ENCODE measurements around the gene IL7R. TPM values are rescaled to one million over a fixed set of nuclear protein-coding genes. Genes with fewer than 3 reads are reported as not detected.

The IL7R gene
- total and polyA plus RNA-seq, 2 of the 4 experiments (the other 2 are of a cell fraction), result 40.7 to 71.7 TPM

DNA sequence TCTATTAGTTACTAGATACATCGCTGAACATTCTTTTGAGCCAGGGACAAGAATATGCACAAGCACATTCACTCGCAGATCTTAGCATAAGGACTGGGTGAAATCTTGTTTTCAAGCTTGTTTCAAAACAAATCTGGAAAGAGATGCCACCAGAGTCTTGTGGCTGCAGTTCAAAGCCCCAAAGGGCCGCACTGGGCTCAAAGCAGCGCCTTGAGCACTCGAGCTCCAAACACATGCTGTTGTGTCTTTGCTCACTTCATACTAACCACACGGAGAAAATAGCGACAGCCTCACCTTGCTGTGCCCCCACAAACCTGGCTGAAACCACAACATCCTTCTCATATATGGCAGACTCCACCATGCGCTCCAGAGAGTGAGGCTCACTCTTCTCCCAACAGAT is 34.2 kb upstream of the IL7R start:
- H3K4ac ChIP-seq (ENCODE audit: low read depth, low read length), result no peak overlapping the region
- H2BK120ac ChIP-seq (ENCODE audit: low read depth, low read length), result no peak overlapping the region
- no peaks in the 10 kb centered on the region for H3K36me3 ChIP-seq (ENCODE audit: control insufficient read depth, insufficient read depth, low read length)
- no peaks in the 10 kb centered on the region for H3K9me3 ChIP-seq (ENCODE audit: control insufficient read depth, insufficient read depth, low read length)
- no peak overlapping the region for H2AK5ac ChIP-seq (ENCODE audit: low read depth, low read length)
- H2BK15ac ChIP-seq (ENCODE audit: low read depth, low read length), result no peak overlapping the region
- no peak overlapping the region for H3K9ac ChIP-seq (ENCODE audit: low read depth, low read length)
- CTCF ChIA-PET, result no interaction called here
- H3K79me1 ChIP-seq (ENCODE audit: low read depth in 1 of 2, low read length in 2 of 2), result no peaks in the 10 kb centered on the region
- intact Hi-C loops (cut with micrococcal nuclease), result no loop called here
- H4K5ac ChIP-seq (ENCODE audit: low read depth, low read length), result no peak overlapping the region
- no peak overlapping the region for H4K8ac ChIP-seq (ENCODE audit: low read depth in 2 of 2, low read length in 2 of 2)
- BruUV-seq (replicated peaks), result no TSS peak
- H3K18ac ChIP-seq (ENCODE audit: low read depth, low read length), result no peak overlapping the region
- no peaks in the 10 kb centered on the region for H3K9me1 ChIP-seq (ENCODE audit: insufficient read depth, low read length)
- peaks cover 5% of the 10 kb centered on the region for H3K27me3 ChIP-seq (ENCODE audit: control insufficient read depth, insufficient read depth, low read length)
- H4K91ac ChIP-seq (ENCODE audit: insufficient read depth, low read depth, low read length), result no peak overlapping the region
- DNase-seq, result no peak
- H3K27ac ChIP-seq (ENCODE audit: insufficient read depth, low read length), result no peak overlapping the region
- no peak overlapping the region for H2AFZ ChIP-seq (replicated peaks; ENCODE audit: low read length, poor library complexity)
- H3K56ac ChIP-seq (ENCODE audit: extremely low read depth, insufficient read depth, low read length), result no peak overlapping the region
- 81% methylated on average over 2 of the region's 8 CpGs; no CpG with 5 or more reads in 1 of the 2 experiments for WGBS, 2 experiments (ENCODE audit: extremely low coverage in 2 of 2, insufficient read length in 1 of 2)
- in situ Hi-C loops (cut with MboI; ENCODE audit: low sequenced_read_pairs), result no loop called here
- H2BK5ac ChIP-seq (ENCODE audit: low read depth, low read length, poor library complexity, severe bottlenecking), result no peak overlapping the region
- H3K4me2 ChIP-seq (ENCODE audit: low read depth, low read length), result no peak overlapping the region
- no peak for ATAC-seq (ENCODE audit: low read depth)
- TF ChIP-seq RCOR1 (IDR thresholded peaks at IDR 0.05; ENCODE audit: insufficient replicate concordance, low read length), result no peak
- no peak for TF ChIP-seq BHLHE40 (IDR thresholded peaks at IDR 0.05; ENCODE audit: low read depth, low read length)
- no peak for TF ChIP-seq SMC3 (IDR thresholded peaks at IDR 0.05; ENCODE audit: low read depth, low read length)
- TF ChIP-seq, protein P1, sequence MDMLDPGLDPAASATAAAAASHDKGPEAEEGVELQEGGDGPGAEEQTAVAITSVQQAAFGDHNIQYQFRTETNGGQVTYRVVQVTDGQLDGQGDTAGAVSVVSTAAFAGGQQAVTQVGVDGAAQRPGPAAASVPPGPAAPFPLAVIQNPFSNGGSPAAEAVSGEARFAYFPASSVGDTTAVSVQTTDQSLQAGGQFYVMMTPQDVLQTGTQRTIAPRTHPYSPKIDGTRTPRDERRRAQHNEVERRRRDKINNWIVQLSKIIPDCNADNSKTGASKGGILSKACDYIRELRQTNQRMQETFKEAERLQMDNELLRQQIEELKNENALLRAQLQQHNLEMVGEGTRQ (IDR thresholded peaks at IDR 0.05; ENCODE audit: low read depth, low read length), result no peak
- TF ChIP-seq, protein P2, sequence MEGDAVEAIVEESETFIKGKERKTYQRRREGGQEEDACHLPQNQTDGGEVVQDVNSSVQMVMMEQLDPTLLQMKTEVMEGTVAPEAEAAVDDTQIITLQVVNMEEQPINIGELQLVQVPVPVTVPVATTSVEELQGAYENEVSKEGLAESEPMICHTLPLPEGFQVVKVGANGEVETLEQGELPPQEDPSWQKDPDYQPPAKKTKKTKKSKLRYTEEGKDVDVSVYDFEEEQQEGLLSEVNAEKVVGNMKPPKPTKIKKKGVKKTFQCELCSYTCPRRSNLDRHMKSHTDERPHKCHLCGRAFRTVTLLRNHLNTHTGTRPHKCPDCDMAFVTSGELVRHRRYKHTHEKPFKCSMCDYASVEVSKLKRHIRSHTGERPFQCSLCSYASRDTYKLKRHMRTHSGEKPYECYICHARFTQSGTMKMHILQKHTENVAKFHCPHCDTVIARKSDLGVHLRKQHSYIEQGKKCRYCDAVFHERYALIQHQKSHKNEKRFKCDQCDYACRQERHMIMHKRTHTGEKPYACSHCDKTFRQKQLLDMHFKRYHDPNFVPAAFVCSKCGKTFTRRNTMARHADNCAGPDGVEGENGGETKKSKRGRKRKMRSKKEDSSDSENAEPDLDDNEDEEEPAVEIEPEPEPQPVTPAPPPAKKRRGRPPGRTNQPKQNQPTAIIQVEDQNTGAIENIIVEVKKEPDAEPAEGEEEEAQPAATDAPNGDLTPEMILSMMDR (conservative IDR thresholded peaks at IDR 0.05; ENCODE audit: low read depth, low read length), result no peak
- H2AK9ac ChIP-seq (replicated peaks; ENCODE audit: low read depth, low read length, poor library complexity), result no peak overlapping the region
- no peak overlapping the region for H3K14ac ChIP-seq (replicated peaks; ENCODE audit: low read depth, low read length)
- no peaks in the 10 kb centered on the region for H4K20me1 ChIP-seq (ENCODE audit: insufficient read depth, low read length)
- no peak overlapping the region for H3K4me3 ChIP-seq (ENCODE audit: insufficient read depth, low read depth, low read length)
- no peak overlapping the region for H3K23ac ChIP-seq (ENCODE audit: low read depth, low read length)
- dilution Hi-C loops (cut with HindIII; ENCODE audit: low sequenced_read_pairs, unreplicated experiment), result no loop called here
- POLR2A ChIA-PET (ENCODE audit: unreplicated experiment), result no interaction called here
- H2BK20ac ChIP-seq (ENCODE audit: low read depth, low read length), result no peak overlapping the region
- no peaks in the 10 kb centered on the region for H3K4me1 ChIP-seq (ENCODE audit: control insufficient read depth, insufficient read depth, low read length)
